Right lobe of liver (tissue), 4 donors: Measurements from ENCODE around the gene DDX54.

Source experiments
- CTCF ChIP-seq, 4 donors: fragments of 200-600 bp in 3 of 4; fragments of 450-650 bp in 1 of 4; IDR thresholded peaks; one replicate each; pipeline versions ENCODE4 v1.5.1 to v1.8.0; 2016 to 2022; ENCODE audit warnings: antibody characterized with exemption in 4 of 4, mild to moderate bottlenecking in 2 of 4
- POLR2A ChIP-seq: fragments of 450-650 bp; IDR thresholded peaks from one replicate; pipeline ENCODE4 v1.6.1; 2017; ENCODE audit warnings: antibody characterized with exemption, mild to moderate bottlenecking
- donor health status: DM: no; HTN: no; CAD: no.
- donor health status: DM: no; HTN: no; CAD: no.
- donor health status: DM: no; HTN: yes; CAD: no.

DNA sequence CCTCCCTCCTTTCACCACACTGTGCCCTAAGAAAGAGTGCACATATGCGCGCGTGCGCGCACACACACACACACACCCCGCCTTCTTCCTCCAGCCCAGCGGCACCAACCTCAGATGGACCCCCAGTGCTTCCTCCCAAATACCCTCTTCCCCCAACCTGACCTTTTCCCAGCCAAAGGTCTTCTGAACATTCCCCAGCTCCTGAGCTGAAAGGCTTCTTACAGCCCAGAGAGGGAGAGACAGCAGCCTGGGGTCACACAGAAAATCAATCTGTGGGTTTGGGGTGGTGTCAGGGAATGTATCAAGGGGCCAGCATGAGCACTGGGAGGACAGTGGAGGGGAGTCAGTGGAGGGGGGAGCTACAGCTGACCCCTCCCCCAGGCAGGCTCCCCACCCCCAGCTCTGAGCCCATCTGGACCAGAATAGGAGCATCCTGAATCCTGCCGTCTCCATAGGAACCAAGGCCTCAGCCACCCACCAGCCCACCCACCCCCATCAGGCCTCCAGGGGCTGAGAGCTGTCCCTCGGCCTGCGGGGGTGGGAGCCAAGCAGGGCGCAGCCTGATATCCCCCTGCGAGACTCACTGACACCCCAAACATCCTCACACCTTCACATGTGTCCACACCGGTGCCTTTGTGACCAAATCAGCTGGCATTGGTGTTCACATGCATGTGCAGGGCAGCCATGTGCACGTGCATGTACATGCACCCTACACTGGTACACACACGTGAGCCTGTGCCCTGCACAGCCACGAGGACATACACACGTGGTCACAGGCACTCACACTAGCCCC is 55.4 kb downstream of the DDX54 start:
- TF ChIP-seq CTCF (IDR thresholded peaks at IDR 0.05) (no peak), POLR2A (no peak)
